GM12878 (cell line): ENCODE data around the gene CYB5B. TPM values are rescaled to one million over a fixed set of nuclear protein-coding genes. Genes with fewer than 3 reads are reported as not detected.

Source experiments
- ATAC-seq: fragments of 200-7000 bp; cut with Tn5 transposase; 3 replicates; pipeline ENCODE4 v1.9.1; 2020; ENCODE audit warnings: mild to moderate bottlenecking, moderate library complexity
- BruUV-seq: library from RNA; stranded (reverse); fragments of 400-500 nt; replicated peaks from 2 replicates; lab custom pipeline; 2021; lab: Mats Ljungman, UMichigan
- CTCF ChIA-PET: fragments of 300-600 bp; sonication (Branson Sonifier 250); formaldehyde crosslinking; extraction: SDS; loops from one replicate; lab custom pipeline; 2021; ENCODE audit warnings: inconsistent platforms; lab: Yijun Ruan, JAX
- POLR2A ChIA-PET: fragments of 350-600 bp; formaldehyde crosslinking; extraction: SDS; loops from one replicate; lab custom pipeline; 2021; ENCODE audit warnings: inconsistent platforms; lab: Charles Lee
- RAD21 ChIA-PET: fragments of 300-600 bp; sonication (Branson Sonifier 250); formaldehyde crosslinking; loops from one replicate; lab custom pipeline; 2023; ENCODE audit warnings: antibody characterized with exemption; ENCODE audit not compliant: unreplicated experiment; lab: Charles Lee
- SMC1A ChIA-PET: fragments of 300-600 bp; sonication (Branson Sonifier 250); formaldehyde crosslinking; loops from one replicate; lab custom pipeline; 2023; ENCODE audit not compliant: unreplicated experiment, uncharacterized antibody; lab: Charles Lee
- DNase-seq: peaks from one replicate; pipeline ENCODE4 v3.0.0-alpha.2; 2011; ENCODE audit warnings: low read depth, low spot score
- FAIRE-seq: peaks from 3 replicates; lab custom pipeline; 2011; peaks lifted over from hg19 to GRCh38; lab: Jason Lieb, UNC
- H2AFZ ChIP-seq: 2 replicates; pipeline ENCODE4 v1.6.0; 2011; ENCODE audit warnings: low read depth, low read length, control low read depth; ENCODE audit not compliant: control insufficient read depth
- H3K27ac ChIP-seq: 2 replicates; pipeline ENCODE4 v1.5.1; 2011; ENCODE audit warnings: control low read depth; ENCODE audit not compliant: control insufficient read depth, insufficient read depth
- H3K27me3 ChIP-seq, 2 experiments: replicated peaks in 1 of 2; 2 replicates each; pipeline versions ENCODE4 v1.6.0 to v1.6.1; 2011; ENCODE audit warnings: low read length in 1 of 2; ENCODE audit not compliant: control insufficient read depth in 2 of 2, insufficient read depth in 2 of 2
- H3K36me3 ChIP-seq, 2 experiments: 2 replicates each; pipeline ENCODE4 v1.5.1; 2011; ENCODE audit warnings: low read length in 1 of 2; ENCODE audit not compliant: control insufficient read depth in 2 of 2, insufficient read depth in 2 of 2
- H3K4me1 ChIP-seq: 2 replicates; pipeline ENCODE4 v1.6.1; 2011; ENCODE audit warnings: mild to moderate bottlenecking, low read length, moderate library complexity, mixed read lengths; ENCODE audit not compliant: control insufficient read depth, insufficient read depth
- H3K4me2 ChIP-seq: 2 replicates; pipeline ENCODE4 v1.6.0; 2011; ENCODE audit warnings: control low read depth; ENCODE audit not compliant: control insufficient read depth, insufficient read depth
- H3K4me3 ChIP-seq: fragments of 200-600 bp; sonication (generic); 2 replicates; pipeline ENCODE4 v1.5.1; 2016
- H3K79me2 ChIP-seq: 2 replicates; pipeline ENCODE4 v1.6.0; 2011; ENCODE audit warnings: low read length; ENCODE audit not compliant: control insufficient read depth, insufficient read depth
- H3K9ac ChIP-seq: 2 replicates; pipeline ENCODE4 v1.8.0; 2011; ENCODE audit warnings: low read length, control low read depth, mixed read lengths; ENCODE audit not compliant: control insufficient read depth, insufficient read depth
- H3K9me3 ChIP-seq: replicated peaks from 3 replicates; pipeline ENCODE4 v1.5.1; 2011; ENCODE audit warnings: mild to moderate bottlenecking, low read length; ENCODE audit not compliant: control insufficient read depth, insufficient read depth
- H4K20me1 ChIP-seq: 2 replicates; pipeline ENCODE4 v1.6.0; 2011; ENCODE audit not compliant: control insufficient read depth, insufficient read depth
- ASH2L ChIP-seq: fragments of 300-600, 200-600 bp; sonication (generic); IDR thresholded peaks from 2 replicates; pipeline ENCODE4 v1.6.1; 2017; ENCODE audit warnings: low read depth, mild to moderate bottlenecking, borderline replicate concordance
- CBX5 ChIP-seq: sonication (generic); IDR thresholded peaks from 2 replicates; pipeline ENCODE4 v1.6.1; 2016; ENCODE audit warnings: low read depth, moderate library complexity, mild to moderate bottlenecking, inconsistent platforms
- CHD1 ChIP-seq: IDR thresholded peaks from 2 replicates; pipeline ENCODE4 v1.6.1; 2012; ENCODE audit warnings: low read depth, low read length, improper control_type of control experiment
- EED ChIP-seq: sonication (generic); IDR thresholded peaks from 2 replicates; pipeline ENCODE4 v1.6.1; 2016; ENCODE audit warnings: antibody characterized with exemption, low read depth
- ETV6 ChIP-seq, 2 experiments: fragments of 450-650 bp in 1 of 2; IDR thresholded peaks in 1 of 2; conservative IDR thresholded peaks in 1 of 2; 2 replicates each; pipeline ENCODE4 v1.6.1; 2014; ENCODE audit warnings: antibody characterized with exemption in 1 of 2, borderline replicate concordance in 1 of 2, low read depth in 1 of 2, mild to moderate bottlenecking in 1 of 2, moderate library complexity in 1 of 2
- RAD51 ChIP-seq: fragments of 450-650 bp; IDR thresholded peaks from 2 replicates; pipeline ENCODE4 v1.6.1; 2016; ENCODE audit warnings: moderate library complexity, mild to moderate bottlenecking, inconsistent platforms
- RB1 ChIP-seq: fragments of 450-650 bp; formaldehyde crosslinking; IDR thresholded peaks from 2 replicates; pipeline ENCODE4 v1.6.1; 2017; ENCODE audit warnings: mild to moderate bottlenecking, borderline replicate concordance
- REST ChIP-seq: IDR thresholded peaks from 2 replicates; pipeline ENCODE4 v1.6.1; 2012; ENCODE audit warnings: mild to moderate bottlenecking, low read depth, low read length
- SUPT20H ChIP-seq: IDR thresholded peaks from 2 replicates; pipeline ENCODE4 v1.6.1; 2011; ENCODE audit warnings: low read depth, mild to moderate bottlenecking, low read length, moderate library complexity, borderline replicate concordance; ENCODE audit not compliant: control insufficient read depth
- WGBS: methylation state at CpG from one replicate; pipeline ENCODE4 v1.1.6; 2016; ENCODE audit warnings: low lambda C conversion rate; ENCODE audit not compliant: insufficient replicate concordance, insufficient coverage; ENCODE audit errors: missing lambda C conversion rate; 5-methylcytosine and 5-hydroxymethylcytosine counted together
- in situ Hi-C: fragments of 300-500 bp; cut with MboI; formaldehyde crosslinking; loops from 9 replicates; pipeline ENCODE4 v1.14.3; 2018; ENCODE audit warnings: mixed read lengths
- intact Hi-C: fragments of 100-400 bp; cut with micrococcal nuclease; formaldehyde crosslinking; loops from one replicate; pipeline ENCODE4 v1.14.2; 2022; ENCODE audit not compliant: unreplicated experiment
- polyA plus RNA-seq, 11 experiments: library from polyadenylated mRNA; depleted of rRNA in 4 of 11; unstranded in 6 of 11; stranded (reverse) in 5 of 11; fragments of >200 nt; fragmentation: Nextera tagmentation in 4 of 11; fragmentation: Illumina TruSeq in 1 of 11; extraction: Ambion mirVana in 4 of 11; extraction: Trizol in 1 of 11; gene quantifications; 1 replicate in 1 of 11; 2 replicates in 10 of 11; pipeline versions ENCODE4 v1.2.1 to v1.2.3, GENCODE V29; 2011 to 2016; ENCODE audit warnings: inconsistent platforms in 2 of 11, missing spikeins in 2 of 11, low read depth in 1 of 11
- total RNA-seq, 4 experiments: library from RNA; depleted of rRNA in 3 of 4; stranded (reverse); fragments of >200 nt in 3 of 4; fragmentation: Illumina TruSeq in 1 of 4; extraction: Trizol in 1 of 4; gene quantifications; 2 replicates each; pipeline versions ENCODE4 v1.2.1 to v1.2.3, GENCODE V29; 2013 to 2021
- TF ChIP-seq, protein P1 (sequence below): fragments of 450-650 bp; IDR thresholded peaks from 2 replicates; pipeline ENCODE4 v1.6.1; 2017; ENCODE audit warnings: mild to moderate bottlenecking, moderate library complexity
- TF ChIP-seq, protein P2 (sequence below): fragments of 450-650 bp; IDR thresholded peaks from 2 replicates; pipeline ENCODE4 v1.6.1; 2017; ENCODE audit warnings: antibody characterized with exemption, mild to moderate bottlenecking, moderate library complexity

CYB5B gene
- total and polyA plus RNA-seq, 10 of the 15 experiments (the other 5 are each of a cell fraction or from before 2014, with no cell fraction given) = 145 to 305 (median 179) TPM

GRCh38 chr16:69498926-69499325, 74.5 kb downstream of the CYB5B start:
- no TSS peak for BruUV-seq
- POLR2A ChIA-PET = no interaction called here
- no peaks in the 10 kb centered on the region for H3K9me3 ChIP-seq
- no peak for TF ChIP-seq ASH2L
- TF ChIP-seq EED = no peak
- no peak for TF ChIP-seq CBX5
- no peak for TF ChIP-seq REST
- no peak for TF ChIP-seq SUPT20H
- no peak for TF ChIP-seq CHD1
- TF ChIP-seq, protein P1, sequence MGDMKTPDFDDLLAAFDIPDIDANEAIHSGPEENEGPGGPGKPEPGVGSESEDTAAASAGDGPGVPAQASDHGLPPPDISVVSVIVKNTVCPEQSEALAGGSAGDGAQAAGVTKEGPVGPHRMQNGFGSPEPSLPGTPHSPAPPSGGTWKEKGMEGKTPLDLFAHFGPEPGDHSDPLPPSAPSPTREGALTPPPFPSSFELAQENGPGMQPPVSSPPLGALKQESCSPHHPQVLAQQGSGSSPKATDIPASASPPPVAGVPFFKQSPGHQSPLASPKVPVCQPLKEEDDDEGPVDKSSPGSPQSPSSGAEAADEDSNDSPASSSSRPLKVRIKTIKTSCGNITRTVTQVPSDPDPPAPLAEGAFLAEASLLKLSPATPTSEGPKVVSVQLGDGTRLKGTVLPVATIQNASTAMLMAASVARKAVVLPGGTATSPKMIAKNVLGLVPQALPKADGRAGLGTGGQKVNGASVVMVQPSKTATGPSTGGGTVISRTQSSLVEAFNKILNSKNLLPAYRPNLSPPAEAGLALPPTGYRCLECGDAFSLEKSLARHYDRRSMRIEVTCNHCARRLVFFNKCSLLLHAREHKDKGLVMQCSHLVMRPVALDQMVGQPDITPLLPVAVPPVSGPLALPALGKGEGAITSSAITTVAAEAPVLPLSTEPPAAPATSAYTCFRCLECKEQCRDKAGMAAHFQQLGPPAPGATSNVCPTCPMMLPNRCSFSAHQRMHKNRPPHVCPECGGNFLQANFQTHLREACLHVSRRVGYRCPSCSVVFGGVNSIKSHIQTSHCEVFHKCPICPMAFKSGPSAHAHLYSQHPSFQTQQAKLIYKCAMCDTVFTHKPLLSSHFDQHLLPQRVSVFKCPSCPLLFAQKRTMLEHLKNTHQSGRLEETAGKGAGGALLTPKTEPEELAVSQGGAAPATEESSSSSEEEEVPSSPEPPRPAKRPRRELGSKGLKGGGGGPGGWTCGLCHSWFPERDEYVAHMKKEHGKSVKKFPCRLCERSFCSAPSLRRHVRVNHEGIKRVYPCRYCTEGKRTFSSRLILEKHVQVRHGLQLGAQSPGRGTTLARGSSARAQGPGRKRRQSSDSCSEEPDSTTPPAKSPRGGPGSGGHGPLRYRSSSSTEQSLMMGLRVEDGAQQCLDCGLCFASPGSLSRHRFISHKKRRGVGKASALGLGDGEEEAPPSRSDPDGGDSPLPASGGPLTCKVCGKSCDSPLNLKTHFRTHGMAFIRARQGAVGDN = no peak
- TF ChIP-seq RAD51 = no peak
- TF ChIP-seq, protein P2, sequence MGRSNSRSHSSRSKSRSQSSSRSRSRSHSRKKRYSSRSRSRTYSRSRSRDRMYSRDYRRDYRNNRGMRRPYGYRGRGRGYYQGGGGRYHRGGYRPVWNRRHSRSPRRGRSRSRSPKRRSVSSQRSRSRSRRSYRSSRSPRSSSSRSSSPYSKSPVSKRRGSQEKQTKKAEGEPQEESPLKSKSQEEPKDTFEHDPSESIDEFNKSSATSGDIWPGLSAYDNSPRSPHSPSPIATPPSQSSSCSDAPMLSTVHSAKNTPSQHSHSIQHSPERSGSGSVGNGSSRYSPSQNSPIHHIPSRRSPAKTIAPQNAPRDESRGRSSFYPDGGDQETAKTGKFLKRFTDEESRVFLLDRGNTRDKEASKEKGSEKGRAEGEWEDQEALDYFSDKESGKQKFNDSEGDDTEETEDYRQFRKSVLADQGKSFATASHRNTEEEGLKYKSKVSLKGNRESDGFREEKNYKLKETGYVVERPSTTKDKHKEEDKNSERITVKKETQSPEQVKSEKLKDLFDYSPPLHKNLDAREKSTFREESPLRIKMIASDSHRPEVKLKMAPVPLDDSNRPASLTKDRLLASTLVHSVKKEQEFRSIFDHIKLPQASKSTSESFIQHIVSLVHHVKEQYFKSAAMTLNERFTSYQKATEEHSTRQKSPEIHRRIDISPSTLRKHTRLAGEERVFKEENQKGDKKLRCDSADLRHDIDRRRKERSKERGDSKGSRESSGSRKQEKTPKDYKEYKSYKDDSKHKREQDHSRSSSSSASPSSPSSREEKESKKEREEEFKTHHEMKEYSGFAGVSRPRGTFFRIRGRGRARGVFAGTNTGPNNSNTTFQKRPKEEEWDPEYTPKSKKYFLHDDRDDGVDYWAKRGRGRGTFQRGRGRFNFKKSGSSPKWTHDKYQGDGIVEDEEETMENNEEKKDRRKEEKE = no peak
- no peak for TF ChIP-seq ETV6 (conservative IDR thresholded peaks at IDR 0.05 in 1 of 2, IDR thresholded peaks at IDR 0.05 in 1 of 2; ENCODE audit: borderline replicate concordance in 1 of 2, low read depth in 1 of 2)
- TF ChIP-seq RB1 = no peak
- TF ChIP-seq, all 136 proteins: peak for 0
- Histone ChIP-seq H3K27ac (no peak overlapping the region), H3K79me2 (no peaks in the 10 kb centered on the region), H3K4me1 (peaks cover 11% of the 10 kb centered on the region), H3K9ac (no peak overlapping the region), H2AFZ (no peak overlapping the region), H3K27me3 (no peaks in the 10 kb centered on the region), H3K36me3 (no peaks in the 10 kb centered on the region), H3K4me3 (no peak overlapping the region), H3K4me2 (no peak overlapping the region), H4K20me1 (no peaks in the 10 kb centered on the region)
- ChIA-PET SMC1A (interaction anchor here (1.6 kb wide), 1 partner anchor 22 kb away, joined by 3 read pairs; no protein-coding TSS in a partner anchor), CTCF (interaction anchor here (0.7 kb wide), 1 partner anchor 562 kb away, joined by 3 read pairs; no protein-coding TSS in a partner anchor), RAD21 (no interaction called here)
- no peak for FAIRE-seq
- 79% methylated on average over 5 of the region's 5 CpGs for WGBS
- in situ Hi-C loops = no loop called here
- intact Hi-C loops = no loop called here
- no peak for DNase-seq
- ATAC-seq = no peak
